ENCODE results near the gene DUSP9. TPM values are rescaled to one million over a fixed set of nuclear protein-coding genes. Genes with fewer than 3 reads are reported as not detected.
A peak's percentile ranks its signal among the peaks of the same experiment; 100 is the strongest.

DUSP9 gene
- total and polyA plus RNA-seq, 5 experiments from 2014 or later, result not detected

DNA sequence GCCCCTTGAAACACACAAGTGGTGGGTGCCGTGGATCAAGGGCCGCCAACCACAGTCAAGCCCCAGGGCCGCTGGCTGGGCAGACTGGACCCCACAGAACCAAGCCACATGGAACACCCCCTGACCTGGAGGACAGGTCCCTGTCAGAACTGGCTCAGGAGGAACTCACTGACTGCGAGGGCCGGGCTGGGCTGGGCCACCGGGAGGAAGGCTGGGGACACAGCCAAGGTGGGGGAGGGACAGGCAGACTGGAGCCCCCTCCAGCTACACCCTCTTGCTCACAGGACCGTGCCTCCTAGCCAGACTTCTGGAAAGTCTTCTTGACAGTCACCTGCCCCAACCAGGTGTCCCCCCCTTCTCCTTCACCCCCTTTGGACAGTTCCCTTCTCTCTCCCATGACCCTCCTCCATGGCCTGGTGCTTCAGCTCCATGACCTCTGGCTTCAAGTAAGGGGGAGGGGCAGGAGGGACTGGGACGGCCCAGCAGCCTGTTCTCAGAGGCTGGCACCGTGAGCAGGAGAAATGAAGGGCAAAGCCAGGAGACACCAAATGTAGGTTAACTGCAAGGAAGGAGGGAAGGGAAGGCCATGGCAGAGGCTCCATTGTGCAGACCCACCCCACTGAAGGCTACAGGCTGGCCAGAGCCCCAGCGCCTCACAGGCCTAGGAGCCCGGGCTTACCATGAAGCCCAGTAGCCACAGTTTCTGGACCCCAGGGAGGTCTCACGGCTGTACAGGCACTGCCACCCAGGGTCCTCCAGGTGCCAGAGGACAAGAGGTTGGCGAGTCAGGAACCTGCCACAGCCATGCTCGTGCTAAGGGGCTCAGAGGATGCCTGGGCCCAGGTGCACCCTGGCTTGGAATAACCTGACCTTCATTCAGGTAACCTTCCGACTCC, 22.6 kb upstream of the DUSP9 start:
- H3K27ac Mint-ChIP-seq, result no peak overlapping the region
- no peak overlapping the region for H3K4me3 Mint-ChIP-seq
- no peaks in the 10 kb centered on the region for H3K27me3 Mint-ChIP-seq
- DNase-seq (peak in 1 of 10 donors; percentile 18), ATAC-seq (no peak)
- H3K9me3 Mint-ChIP-seq, result peaks cover 0 to 3% (median 0%) of the 10 kb centered on the region in 9 donors
- no peaks in the 10 kb centered on the region for H3K36me3 Mint-ChIP-seq
- no peaks in the 10 kb centered on the region for H3K4me1 Mint-ChIP-seq
- POLR2A ChIA-PET, result no interaction called here

DNA sequence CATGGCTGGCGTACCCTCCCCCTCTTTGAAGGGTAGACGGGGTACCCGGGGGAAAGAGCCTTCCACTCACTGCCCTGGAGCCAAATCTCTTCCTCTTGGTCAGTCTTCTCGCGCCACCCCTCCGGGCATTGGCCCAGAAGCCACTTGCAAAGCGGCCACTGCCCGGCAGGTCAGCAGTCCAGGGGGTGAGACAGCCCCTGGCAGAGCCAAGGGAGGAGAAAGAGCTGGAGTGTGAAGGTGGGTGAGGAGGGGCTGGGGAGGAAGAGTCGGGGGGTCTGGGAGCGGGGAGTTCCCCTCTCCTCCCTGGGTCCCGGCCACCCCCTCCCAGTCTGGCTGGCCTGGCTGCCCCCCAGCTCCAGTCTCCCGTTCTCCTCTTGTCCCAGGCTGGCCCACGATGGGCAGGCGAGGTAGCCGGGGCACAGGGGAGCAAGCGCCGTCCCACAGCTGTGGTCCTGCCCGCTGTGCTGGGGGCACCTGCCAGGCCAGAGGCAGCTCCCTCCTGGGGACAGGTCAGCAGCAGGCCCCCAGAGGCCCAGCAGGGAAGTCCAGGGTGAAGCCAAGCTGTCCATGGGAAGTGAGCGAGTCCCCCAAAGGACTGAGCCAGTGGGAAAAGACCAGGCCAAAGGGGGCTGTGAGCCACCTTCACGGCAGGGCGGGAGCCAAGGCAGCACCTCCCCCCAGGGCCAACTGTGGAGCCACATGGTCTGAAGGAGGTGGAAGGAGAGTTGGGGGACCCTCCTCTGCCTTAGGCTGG, 21.6 kb upstream of the DUSP9 start:
- ATAC-seq (no peak), DNase-seq (peak in 1 of 10 donors; percentile 6)
- Mint-ChIP-seq H3K9me3 (peaks cover 0 to 5% (median 0%) of the 10 kb centered on the region in 9 donors), H3K27ac (no peak overlapping the region), H3K36me3 (no peaks in the 10 kb centered on the region), H3K4me1 (no peaks in the 10 kb centered on the region), H3K4me3 (no peak overlapping the region), H3K27me3 (no peaks in the 10 kb centered on the region)
- POLR2A ChIA-PET, result no interaction called here

DNA sequence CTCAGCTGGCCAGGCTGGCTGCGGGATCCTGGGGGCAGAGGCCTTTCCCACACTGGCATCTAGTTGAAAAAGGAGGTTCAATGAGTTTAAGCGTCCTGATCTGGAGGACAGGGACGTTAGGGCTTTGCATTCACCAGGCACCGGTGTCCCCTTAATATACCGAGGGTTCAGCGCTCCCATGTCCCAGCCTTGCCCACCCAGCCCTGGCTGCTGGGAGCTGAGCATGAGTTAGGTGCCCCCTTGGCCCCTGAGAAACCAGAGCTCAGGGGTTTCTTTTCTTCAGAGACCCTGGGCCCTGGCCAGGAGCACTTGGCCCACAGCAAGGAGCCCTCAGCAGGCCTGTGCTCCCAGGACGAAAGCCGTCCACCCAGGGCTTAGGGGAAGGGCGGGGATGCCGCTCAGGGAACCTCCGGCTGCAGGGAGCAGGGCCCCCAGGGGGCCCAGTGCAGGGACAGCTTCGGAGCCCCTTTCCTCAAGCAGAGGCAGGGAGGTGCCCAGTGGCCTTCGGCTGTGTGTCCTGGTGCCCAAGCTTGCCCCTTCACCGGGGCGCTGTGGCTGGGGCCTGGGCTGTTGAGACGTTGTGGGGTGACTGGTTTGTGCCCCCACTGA, 20.9 kb upstream of the DUSP9 start:
- peaks cover 0 to 3% (median 0%) of the 10 kb centered on the region in 3 donors for H3K36me3 Mint-ChIP-seq
- H3K9me3 Mint-ChIP-seq, result peaks cover 0 to 10% (median 3%) of the 10 kb centered on the region in 9 donors
- DNase-seq (peak in 1 of 10 donors; percentile 10), ATAC-seq (no peak)
- H3K4me3 Mint-ChIP-seq, result no peak overlapping the region
- peaks cover 0 to 3% (median 0%) of the 10 kb centered on the region in 5 donors for H3K27me3 Mint-ChIP-seq
- no peaks in the 10 kb centered on the region for H3K4me1 Mint-ChIP-seq
- H3K27ac Mint-ChIP-seq, result no peak overlapping the region
- POLR2A ChIA-PET, result no interaction called here

GRCh38 chrX:153626863-153627674, 19.9 kb upstream of the DUSP9 start:
- Mint-ChIP-seq H3K4me3 (no peak overlapping the region), H3K27ac (no peak overlapping the region), H3K36me3 (peaks cover 0 to 6% (median 0%) of the 10 kb centered on the region in 3 donors), H3K27me3 (peaks cover 0 to 3% (median 0%) of the 10 kb centered on the region in 5 donors), H3K4me1 (no peaks in the 10 kb centered on the region), H3K9me3 (peaks cover 0 to 15% (median 5%) of the 10 kb centered on the region in 9 donors)
- POLR2A ChIA-PET, result no interaction called here
- ATAC-seq, result no peak
- DNase-seq, result peak in 1 of 10 donors; percentile 4

GRCh38 chrX:153627675-153628111, 19.3 kb upstream of the DUSP9 start:
- H3K9me3 Mint-ChIP-seq, result peaks cover 0 to 15% (median 5%) of the 10 kb centered on the region in 9 donors
- POLR2A ChIA-PET, result no interaction called here
- no peak for ATAC-seq
- no peak overlapping the region for H3K4me3 Mint-ChIP-seq
- peaks cover 0 to 3% (median 0%) of the 10 kb centered on the region in 5 donors for H3K27me3 Mint-ChIP-seq
- H3K4me1 Mint-ChIP-seq, result no peaks in the 10 kb centered on the region
- H3K36me3 Mint-ChIP-seq, result peaks cover 0 to 6% (median 0%) of the 10 kb centered on the region in 3 donors
- peak in 1 of 10 donors; percentile 2 for DNase-seq
- H3K27ac Mint-ChIP-seq, result no peak overlapping the region

GRCh38 chrX:153628129-153628528, 18.9 kb upstream of the DUSP9 start:
- Mint-ChIP-seq H3K4me3 (no peak overlapping the region), H3K27me3 (peaks cover 0 to 3% (median 0%) of the 10 kb centered on the region in 5 donors), H3K9me3 (peaks cover 0 to 15% (median 5%) of the 10 kb centered on the region in 9 donors), H3K4me1 (no peaks in the 10 kb centered on the region), H3K36me3 (peaks cover 0 to 6% (median 0%) of the 10 kb centered on the region in 3 donors), H3K27ac (no peak overlapping the region)
- no peak for ATAC-seq
- no peak for DNase-seq
- POLR2A ChIA-PET, result no interaction called here

DNA sequence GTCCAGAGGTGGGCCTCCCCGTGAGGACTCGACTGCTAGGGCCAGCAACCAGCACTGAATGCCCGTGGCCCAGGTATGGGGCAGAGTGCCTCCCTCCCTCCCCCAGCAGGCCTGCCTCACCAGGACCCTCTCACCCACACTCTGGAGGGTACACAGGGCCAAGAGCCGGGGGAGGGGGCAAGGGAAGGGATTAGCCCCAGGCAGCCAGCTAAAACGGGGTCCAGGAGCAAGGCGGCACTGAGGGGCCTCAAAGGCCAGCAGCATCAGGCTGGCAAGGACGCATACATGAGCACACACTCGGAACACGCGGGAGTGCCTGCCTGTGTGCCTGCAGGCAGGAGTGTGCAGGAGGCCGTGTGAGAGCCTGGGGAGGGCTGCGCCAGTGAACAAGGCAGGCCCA, 18.3 kb upstream of the DUSP9 start:
- no peak for DNase-seq
- Mint-ChIP-seq H3K4me3 (no peak overlapping the region), H3K9me3 (peaks cover 0 to 15% (median 5%) of the 10 kb centered on the region in 9 donors), H3K27me3 (peaks cover 0 to 3% (median 0%) of the 10 kb centered on the region in 5 donors), H3K4me1 (no peaks in the 10 kb centered on the region), H3K27ac (no peak overlapping the region), H3K36me3 (peaks cover 0 to 6% (median 0%) of the 10 kb centered on the region in 3 donors)
- no peak for ATAC-seq
- POLR2A ChIA-PET, result no interaction called here

DNA sequence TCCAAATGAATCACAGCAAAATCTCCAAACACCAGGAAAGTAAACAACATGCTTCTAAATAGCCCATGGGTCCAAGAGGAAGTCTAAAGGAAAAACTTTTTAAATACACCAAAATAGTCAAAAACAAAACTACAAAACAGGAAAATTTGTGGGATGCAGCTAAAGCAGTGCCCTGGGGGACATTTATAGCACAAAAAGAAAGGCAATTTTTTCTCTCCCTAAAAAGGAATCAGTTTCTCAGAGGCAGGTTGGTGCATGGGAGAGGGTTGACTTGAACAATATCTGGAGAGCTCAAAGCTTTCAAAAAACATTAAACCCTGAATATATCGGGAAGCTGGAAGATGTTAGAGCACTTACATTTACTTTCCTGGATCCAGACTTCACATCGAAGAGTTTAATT, 15.7 kb upstream of the DUSP9 start:
- POLR2A ChIA-PET, result no interaction called here

GRCh38 chrX:153631907-153632594, 15.0 kb upstream of the DUSP9 start:
- Mint-ChIP-seq H3K36me3 (peaks cover 0 to 6% (median 0%) of the 10 kb centered on the region in 3 donors), H3K4me3 (no peak overlapping the region), H3K4me1 (no peaks in the 10 kb centered on the region), H3K27ac (no peak overlapping the region), H3K27me3 (peaks cover 0 to 10% (median 2%) of the 10 kb centered on the region in 5 donors), H3K9me3 (peaks cover 0 to 15% (median 5%) of the 10 kb centered on the region in 9 donors)
- no peak for ATAC-seq
- DNase-seq, result no peak
- POLR2A ChIA-PET, result no interaction called here

More for the DNA sequence above, 15.7 kb upstream of the DUSP9 start:
- H3K4me3 Mint-ChIP-seq, result no peak overlapping the region
- peaks cover 0 to 10% (median 2%) of the 10 kb centered on the region in 5 donors for H3K27me3 Mint-ChIP-seq
- no peaks in the 10 kb centered on the region for H3K4me1 Mint-ChIP-seq
- peaks cover 0 to 6% (median 0%) of the 10 kb centered on the region in 3 donors for H3K36me3 Mint-ChIP-seq
- no peak for ATAC-seq
- H3K27ac Mint-ChIP-seq, result no peak overlapping the region
- DNase-seq, result no peak
- peaks cover 0 to 15% (median 5%) of the 10 kb centered on the region in 9 donors for H3K9me3 Mint-ChIP-seq

GRCh38 chrX:153632595-153632946, 14.4 kb upstream of the DUSP9 start:
- H3K27ac Mint-ChIP-seq, result no peak overlapping the region
- no peak for ATAC-seq

GRCh38 chrX:153633048-153633447, 14.0 kb upstream of the DUSP9 start:
- ATAC-seq (no peak), DNase-seq (no peak)
- Mint-ChIP-seq H3K4me1 (no peaks in the 10 kb centered on the region), H3K4me3 (no peak overlapping the region), H3K36me3 (peaks cover 0 to 6% (median 0%) of the 10 kb centered on the region in 3 donors), H3K27me3 (peaks cover 0 to 10% (median 2%) of the 10 kb centered on the region in 5 donors), H3K9me3 (peaks cover 0 to 15% (median 5%) of the 10 kb centered on the region in 9 donors), H3K27ac (no peak overlapping the region)
- POLR2A ChIA-PET, result interaction anchor here (0.6 kb wide), 1 partner anchor 10 kb away, joined by 3 read pairs; no protein-coding TSS in a partner anchor

More at GRCh38 chrX:153632595-153632946, 14.4 kb upstream of the DUSP9 start:
- H3K9me3 Mint-ChIP-seq, result peaks cover 0 to 15% (median 5%) of the 10 kb centered on the region in 9 donors
- no peaks in the 10 kb centered on the region for H3K4me1 Mint-ChIP-seq
- DNase-seq, result no peak
- H3K27me3 Mint-ChIP-seq, result peaks cover 0 to 10% (median 2%) of the 10 kb centered on the region in 5 donors
- peaks cover 0 to 6% (median 0%) of the 10 kb centered on the region in 3 donors for H3K36me3 Mint-ChIP-seq
- POLR2A ChIA-PET, result no interaction called here
- H3K4me3 Mint-ChIP-seq, result no peak overlapping the region

All from naive thymus-derived CD8-positive, alpha-beta T cell (primary cell).